HG02623 (cell line): Measurements from ENCODE around the gene NAP1L4.

ENCODE experiments used
- ATAC-seq: cut with Tn5 transposase; IDR thresholded peaks from one replicate; pipeline ENCODE4 v1.9.1; 2021; ENCODE audit warnings: moderate library complexity; ENCODE audit not compliant: unreplicated experiment

NAP1L4 gene

DNA sequence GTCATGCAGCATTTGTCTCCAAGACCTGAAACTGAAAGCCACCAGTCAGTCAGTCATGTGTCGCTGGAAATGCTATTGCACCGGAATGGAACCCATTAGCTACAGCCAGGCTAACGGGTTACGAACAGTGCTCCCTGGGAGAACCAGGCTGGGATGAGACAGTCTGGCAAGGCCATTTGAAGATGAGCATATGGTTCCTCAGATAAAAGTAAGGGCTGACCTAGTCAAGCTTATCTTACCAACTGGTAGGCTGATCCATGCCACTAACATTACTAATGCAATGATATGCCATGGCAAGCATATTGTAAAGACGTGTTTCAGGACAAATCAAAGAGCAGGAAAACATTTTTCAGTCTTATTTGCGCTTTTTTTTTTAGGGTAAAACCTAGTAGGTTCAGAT is 28.4 kb downstream of the NAP1L4 start:
- no peak for ATAC-seq

DNA sequence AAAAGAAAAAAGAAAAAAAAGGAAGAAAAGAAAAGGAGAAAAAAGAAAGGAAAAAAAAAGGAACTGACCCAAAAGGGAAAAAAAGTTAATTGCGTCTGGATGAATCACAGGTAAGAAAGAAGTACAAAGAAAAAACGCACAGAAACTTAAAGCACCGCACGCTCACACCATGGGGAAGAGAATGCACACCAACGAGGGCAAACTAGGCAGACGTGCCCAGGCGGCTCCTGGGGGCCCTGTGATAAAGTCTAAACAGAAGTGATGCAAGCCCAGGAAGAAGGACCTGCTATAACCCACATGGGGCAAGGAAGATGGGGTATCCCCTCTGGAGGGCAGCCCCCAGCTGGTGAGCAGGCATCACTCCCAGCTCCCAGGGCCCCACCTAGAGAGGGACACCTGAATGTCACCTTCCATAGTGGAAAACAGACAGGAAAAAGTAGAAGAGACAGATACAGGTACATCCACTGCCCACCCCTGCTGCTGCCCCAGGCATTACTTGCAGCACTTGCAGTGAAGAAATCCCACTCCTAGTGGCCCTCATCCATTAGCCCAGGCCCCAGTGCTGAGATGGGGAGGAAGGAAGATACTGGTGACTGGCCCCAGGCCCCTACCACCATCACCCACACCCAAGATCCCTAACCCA is 28.9 kb downstream of the NAP1L4 start:
- ATAC-seq: no peak

DNA sequence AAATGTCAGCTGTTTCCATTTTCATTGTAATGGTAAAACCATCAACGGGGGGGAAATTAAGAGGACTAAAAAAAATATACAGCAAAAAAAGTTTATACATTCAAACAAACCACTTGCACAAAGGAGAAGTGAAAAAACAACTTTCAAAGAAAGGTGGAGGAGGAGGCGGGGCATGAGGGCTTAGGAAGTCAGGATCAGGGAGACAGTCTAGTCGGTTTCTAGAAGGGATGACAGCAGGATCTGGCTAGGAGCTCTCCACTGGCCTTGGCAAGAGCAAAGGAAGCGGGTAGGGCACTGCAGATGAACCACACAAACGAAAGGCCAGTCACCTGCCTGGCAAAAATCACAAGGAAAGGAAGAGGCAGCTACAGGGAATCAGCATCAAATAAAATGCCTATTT is 31.0 kb downstream of the NAP1L4 start:
- no peak for ATAC-seq

DNA sequence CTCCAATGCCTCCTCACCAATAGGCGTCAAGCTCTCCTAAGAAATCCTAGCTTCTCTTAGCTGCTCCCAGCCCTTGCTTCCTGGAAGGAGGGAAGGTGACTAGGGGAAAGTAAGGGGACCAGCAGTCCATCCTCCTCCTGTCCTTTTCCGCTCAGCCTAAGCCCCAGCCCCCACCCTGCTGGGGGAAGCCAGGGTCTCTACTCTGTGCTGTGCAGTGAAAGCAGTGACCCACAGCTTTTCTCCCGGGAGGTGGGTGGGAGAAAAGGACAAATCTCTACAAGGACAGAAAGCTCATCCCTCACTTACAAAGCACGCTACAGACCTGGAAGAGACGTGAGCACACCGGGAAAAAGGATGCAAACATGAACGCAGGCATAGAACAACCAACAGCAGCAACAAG is 32.0 kb downstream of the NAP1L4 start:
- ATAC-seq: no peak

DNA sequence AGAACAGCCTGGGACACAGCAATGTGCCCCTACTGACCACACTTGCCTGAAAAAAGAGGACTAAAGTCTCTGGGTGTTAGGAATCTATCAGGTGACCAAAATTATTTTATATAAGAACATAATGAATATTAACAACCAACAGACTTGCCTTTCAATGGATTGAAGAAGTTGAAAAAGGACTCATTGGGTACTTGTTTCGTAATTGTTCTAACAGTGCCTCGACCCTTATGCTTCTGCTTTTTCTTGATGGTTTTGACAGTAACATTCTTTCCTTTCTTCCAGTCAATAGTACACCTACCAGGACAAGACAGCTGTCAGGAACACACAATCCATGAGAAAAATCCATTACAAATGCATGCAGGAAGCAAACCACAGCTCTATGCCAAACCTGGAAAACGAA is 33.9 kb downstream of the NAP1L4 start:
- no peak for ATAC-seq

DNA sequence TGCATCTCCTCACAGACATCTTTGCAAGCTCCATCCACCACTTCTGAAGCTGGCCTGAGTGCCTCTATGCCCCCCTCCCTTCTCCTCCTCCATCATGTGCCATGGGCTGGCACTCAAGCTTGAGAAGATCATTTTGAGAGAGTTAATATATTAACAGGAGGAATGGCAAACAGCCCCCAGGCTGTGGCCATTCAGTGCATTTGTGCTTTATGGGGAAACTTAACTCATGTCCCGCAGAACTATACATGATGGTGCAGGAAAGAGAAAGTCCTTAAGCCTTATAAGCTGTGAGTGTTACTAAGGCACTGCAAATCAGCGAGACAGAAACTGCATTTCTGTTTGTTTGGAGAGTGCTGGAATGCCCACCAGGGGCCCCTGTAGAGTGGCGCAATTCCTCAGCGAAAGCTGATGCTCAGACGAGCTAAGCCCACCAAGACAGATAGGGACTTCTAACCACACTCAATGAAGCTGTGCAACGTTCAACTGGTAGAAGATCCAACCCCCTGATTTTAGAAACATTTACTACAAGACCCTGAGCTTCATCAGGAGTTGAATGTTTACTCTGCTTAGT is 36.1 kb downstream of the NAP1L4 start:
- no peak for ATAC-seq

DNA sequence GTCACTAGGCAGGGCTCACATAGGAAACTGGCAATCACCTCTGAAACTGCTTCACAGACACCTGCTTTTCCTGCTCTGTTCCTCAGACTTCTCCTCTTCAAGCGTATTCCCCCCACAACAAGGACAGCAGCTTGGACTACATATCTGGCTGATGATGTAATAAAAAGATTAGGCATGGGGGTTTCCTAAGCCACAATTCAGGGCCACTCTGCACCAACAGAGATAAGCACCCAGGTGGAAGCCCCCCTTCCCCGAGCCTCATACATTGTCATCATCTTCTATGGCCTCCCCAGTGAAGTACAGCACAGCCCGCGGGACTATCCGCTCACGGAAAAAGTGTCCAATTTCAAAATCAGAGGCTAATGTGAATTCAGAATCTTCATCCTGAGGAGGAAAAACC is 37.9 kb downstream of the NAP1L4 start:
- ATAC-seq: no peak

DNA sequence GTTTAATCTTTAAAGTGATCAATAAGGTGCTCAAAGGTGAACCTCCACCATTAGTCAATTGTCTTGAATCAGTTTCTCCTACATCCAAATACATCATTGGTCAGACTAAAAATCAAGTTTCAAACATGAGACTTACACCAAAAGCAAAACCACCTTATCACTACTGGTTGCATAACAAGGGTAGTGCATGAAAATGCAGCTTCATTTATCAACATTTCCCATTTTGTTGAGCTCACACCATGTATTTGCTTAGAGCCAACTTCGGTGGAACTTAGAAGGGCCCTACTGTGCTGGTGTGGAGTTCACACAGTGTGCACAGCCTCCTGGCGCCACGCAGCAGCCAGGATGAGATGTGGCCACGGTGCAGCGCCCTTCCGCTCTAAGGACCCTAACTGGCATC is 39.8 kb downstream of the NAP1L4 start:
- no peak for ATAC-seq

DNA sequence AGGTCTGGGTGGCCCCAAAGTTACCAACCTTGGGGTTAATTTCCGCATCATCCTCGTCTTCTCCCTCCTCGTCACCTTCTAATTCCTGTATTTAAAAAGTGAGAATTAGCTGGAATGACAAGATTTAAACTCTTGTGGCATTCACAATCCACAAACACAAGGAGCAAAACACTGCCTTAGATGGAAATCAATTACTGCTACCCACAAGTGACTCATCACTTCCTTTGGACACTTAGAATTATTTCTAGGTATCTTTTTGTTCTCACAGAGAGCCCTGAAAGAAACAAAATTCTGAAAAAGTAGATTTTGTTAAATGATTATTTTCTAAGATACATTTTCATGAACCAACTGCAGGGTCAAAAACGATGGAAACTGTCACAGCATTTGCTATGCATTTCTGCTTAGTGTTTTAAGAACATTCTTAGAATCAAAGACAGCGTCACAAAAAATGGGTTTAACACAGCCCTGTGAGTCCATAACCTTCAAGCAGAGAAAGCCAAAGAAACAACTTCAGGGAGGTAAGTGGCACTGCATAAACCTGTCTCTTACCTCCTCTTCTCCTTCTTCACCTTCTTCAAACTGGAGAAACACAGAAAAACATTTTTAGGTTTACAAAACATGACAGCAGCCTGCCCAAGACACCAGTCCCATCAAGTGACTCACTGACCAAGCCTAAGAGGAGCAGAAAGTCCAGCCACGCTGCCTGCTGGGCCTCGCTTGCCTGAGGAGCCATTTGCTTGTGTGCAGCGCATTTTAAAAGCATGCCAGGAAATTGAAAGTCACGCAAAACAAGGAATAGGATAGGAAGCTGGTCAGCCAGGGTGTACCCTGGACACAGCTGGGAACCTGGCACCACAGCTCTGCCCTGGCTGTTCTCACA is 40.7 kb downstream of the NAP1L4 start:
- no peak for ATAC-seq

DNA sequence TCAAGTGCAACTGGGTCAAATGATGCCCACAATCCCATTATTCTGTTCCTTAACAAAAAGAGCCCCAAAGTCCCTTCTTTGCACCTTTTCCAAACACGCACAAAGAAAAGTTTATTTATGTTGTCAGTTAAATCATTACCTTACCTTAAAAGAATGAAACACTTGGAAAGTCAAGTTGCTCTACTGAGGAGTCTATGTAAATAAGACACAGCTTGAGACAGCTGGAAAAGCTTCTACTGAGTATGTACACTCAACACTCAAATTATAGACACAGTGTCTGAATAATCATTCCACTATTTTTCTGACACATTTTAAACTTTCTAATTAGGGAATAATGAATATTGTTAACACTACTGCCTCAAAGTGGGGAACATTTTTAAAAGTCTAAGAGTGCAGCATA is 41.3 kb downstream of the NAP1L4 start:
- ATAC-seq: no peak

DNA sequence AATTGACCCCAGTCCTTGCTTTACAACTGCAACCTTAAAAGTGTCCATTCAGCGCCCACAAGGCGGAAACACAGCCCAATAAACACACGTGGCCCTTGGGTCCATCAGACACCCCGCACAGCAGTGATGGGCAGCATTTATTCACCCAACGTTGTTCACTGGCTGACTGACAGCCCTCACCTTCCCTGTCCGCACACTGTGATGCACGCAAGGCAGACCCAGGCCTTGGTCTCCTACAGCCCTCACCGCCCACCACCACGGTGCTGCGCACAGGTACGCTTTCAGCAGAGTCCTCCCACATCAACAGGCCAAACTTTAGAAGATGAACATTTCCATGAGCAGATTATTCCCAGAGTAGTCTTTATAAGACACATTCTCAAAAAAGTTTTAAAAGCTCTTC is 42.2 kb downstream of the NAP1L4 start:
- no peak for ATAC-seq

DNA sequence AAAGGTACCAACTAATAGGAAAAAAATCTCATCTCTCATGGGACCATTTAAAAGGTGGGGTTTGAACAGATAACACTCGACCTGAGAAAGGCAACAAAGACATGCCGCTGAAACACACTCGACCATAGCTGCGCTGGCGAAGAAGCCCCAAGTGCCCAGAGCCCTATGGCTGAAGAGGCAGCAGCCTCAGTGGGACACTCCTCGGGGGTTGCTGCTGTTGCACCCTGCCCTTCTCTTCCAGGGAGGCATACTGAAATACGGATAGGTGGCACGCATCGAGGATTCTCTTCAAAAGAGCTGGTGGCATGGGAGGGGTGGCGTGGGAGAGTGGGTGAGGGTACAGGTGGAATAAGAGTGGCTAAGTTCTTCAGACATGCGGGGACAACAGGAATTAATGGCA is 44.4 kb downstream of the NAP1L4 start:
- no peak for ATAC-seq

DNA sequence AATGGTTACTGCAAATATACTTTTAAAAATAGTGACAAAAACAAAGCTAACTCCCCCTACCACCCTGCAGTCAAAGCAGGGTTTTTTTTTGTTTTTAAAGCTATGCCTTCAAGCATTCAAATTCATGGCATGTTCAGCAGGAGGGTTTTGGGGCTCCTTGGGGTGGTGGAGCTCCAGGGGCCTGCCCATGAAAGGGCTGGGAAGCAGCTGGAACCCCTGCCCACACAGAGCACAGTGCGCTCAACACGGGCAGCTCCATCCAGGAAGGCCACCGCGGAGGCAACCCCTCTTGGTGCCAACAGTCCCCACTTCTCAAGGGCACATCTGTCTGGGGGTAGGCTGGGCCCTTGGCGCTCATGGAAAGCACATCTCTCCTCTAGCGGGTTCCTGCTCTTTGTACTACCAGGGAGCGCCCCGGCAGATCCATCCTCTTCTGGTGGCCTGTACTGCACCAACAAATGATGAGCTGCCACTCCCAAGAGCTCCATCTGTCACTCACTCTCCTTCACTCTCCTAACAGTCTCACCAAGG is 46.3 kb downstream of the NAP1L4 start:
- ATAC-seq: no peak

DNA sequence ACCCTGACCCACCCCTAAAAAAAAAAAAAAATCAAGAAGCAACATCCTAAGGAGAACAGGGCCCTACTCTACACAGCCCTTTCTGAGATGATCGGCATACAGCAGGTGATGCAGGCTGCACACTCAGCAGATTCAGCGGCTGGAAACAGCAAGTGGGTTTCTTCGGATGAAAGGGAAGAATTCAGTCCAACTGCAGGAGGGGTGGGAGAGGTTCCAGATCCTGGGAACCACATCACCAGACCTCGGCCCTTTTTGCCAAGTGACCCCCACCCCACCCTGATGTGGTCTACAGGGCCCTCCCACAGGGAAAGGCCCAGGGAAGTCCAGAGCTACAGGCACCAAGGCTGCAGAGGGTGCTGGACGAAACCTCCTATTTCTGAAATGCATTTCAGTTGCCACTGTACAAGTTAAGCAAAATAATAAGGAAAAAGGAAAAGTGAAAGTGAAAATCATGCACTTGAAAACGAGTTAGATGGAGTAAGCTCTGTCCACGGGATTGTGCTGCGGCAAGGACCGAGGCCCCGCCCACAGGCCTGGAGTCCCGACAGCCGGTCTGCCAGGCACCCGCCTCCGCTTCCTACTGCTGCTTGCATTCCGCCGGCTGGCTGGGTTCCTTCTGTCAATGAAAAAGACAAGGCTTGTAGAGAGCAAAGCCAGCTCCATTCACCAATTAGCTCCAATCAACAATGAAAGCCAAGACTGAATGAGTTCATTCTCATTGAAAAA is 46.9 kb downstream of the NAP1L4 start:
- ATAC-seq: no peak

DNA sequence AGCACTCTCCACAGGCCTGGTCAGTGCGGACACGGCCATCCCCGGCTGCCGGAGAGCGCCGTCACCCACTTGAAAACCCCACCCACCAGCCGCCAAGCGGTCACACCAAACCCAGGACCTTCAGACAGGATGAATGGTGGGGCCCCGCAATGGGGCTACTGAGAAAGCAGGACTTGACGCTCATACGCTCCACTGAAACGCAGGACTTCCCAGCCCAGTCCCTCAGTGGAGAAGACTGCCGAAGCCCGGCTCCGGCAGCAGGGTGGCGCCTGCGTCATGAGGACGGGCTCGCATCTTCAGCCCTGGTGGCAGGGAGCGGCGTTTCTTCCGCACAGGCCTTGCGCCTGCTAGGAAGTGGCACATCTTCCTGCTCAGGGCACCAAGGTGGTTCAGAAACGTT is 47.6 kb downstream of the NAP1L4 start:
- ATAC-seq: no peak

DNA sequence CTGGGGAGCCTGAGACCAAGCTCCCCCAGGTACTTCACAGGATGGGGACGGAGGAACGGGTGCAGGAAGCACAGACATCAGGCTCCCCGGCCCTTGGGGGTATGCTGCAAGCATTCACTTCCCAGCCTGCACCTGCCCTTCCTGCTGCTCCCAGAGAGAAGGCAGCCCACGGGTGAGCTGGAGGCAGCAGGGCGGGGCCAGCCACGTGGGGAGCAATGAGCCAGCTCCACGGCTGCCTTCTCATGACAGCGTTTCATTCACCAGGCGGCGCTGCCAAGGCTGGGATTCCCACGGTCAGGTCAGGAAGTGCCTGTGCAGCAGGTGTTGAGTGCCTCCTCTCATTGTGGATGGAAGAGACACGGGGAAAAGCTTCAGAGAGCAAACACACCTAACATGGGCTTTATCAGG is 48.4 kb downstream of the NAP1L4 start:
- ATAC-seq: no peak

DNA sequence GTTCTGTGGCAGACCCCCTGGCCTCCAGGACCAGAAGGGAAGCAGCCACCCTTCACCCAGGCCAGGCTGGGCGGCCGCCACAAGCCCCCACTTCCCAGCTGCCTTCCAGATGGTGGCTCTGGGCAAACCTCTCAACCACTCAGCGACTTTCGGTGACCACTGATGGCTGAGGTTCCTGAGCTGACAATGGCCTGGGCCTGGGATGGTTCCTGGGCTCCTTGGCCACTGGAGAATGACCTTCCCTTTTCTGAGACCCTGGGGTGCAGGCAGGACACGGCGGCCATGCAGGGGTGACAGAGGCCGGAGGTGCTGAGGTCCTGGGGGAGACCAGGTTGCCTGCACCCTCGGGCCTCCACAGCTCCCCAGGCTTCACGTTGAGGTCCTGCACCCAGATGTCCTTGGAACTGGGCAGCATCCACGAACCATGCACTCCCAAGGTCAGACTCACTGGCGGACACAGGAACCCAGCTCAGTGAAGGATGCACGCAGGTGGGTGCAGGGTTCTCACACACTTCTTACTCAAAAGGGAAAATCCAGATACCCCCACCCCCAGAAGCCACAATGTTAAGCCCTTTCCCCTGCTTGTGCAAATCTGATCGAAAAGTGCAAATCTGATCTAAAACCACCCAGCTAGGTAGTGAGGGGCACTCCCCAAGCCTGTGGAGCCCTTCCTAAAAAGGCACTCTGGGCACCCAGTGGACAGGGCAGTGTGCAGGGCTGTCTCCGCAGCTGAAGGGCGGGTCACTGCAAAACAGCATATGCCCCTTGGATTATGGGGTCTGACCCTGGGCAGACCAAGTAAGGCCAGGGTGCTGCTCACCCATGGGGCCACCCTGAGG is 49.0 kb downstream of the NAP1L4 start:
- ATAC-seq: no peak

DNA sequence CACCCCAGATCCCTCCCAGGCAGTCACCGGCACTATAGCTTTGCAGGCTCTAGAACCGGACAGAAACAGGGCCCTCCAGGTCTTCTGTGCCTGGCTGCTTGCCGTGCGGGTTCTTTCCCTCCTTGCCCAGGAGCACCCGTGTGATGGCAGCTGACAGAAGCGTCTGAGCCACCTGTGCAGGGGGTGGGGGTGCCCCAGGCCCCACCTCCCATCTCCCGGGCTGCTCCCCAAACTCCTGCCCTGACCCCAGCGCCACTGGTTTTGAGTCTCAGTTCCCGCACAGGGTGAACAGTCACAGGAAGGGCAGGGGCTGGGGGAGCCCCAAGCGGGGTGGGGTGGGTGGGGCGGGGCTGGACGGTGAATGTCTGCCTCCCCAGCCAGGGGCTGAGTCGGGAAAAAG is 49.7 kb downstream of the NAP1L4 start:
- ATAC-seq: no peak

DNA sequence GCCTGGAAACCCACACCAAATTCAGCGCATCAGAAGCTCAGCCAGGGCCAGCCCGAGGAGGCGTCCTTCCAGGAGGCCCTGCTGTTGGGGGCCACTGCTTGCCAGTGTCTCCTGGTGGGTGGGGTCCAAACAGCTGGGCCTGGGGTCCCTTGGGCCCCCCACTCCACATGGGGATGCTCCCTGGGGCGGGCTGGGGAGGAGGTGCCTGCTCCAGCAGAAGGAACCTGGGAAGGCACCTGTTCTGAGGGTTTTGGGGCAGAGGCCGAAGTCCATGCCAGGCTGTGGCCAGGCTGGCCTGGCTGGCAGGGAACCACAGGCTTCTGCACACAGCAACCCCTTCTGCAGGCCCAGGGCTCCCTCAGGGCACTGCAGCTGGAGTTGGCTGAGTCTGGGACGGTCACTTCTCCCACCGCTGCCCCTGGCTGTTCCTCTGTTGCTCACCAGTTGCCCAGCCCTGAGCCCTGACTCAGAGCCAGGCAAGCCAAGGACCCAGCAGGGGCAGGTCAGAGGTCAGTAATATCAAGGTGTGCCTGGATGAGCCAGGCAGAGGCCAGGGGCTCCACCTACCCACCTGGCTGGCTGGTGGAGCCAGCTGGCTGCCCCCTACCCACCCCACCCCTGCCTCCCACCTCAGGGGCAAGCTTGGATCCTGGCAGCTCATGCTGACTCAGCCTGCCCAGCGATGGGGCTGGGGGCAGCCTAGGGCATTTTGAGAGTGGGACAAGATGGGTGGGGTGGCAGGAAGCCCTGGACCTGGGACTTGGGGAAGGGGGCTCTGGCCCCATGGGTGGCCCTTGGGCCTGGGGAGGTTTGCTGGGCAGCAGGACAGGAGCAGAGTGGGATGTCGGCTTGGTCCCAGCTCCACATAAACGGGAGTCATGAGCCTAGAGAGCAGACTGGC is 51.0 kb downstream of the NAP1L4 start:
- no peak for ATAC-seq
